ENCODE results near the gene GNB1. TPM values are rescaled to one million over a fixed set of nuclear protein-coding genes. Genes with fewer than 3 reads are reported as not detected.
"Not testable (repeated sequence)": the region's sequence is repeated elsewhere in the genome, so short reads cannot be mapped to it uniquely, and the experiment has no call there.

Gene GNB1
- total RNA-seq, 1 donor from 2014 or later: 474 TPM

GRCh38 chr1:1858382-1859086 lies 32.4 kb downstream of the GNB1 start:
- TF ChIP-seq CTCF (conservative IDR thresholded peaks at IDR 0.05): no peak
- H3K4me1 Mint-ChIP-seq: peaks cover 52% of the 10 kb centered on the region
- H3K27ac Mint-ChIP-seq (ENCODE audit: unreplicated experiment): no peak overlapping the region
- no peaks in the 10 kb centered on the region for H3K9me3 Mint-ChIP-seq
- DNase-seq (ENCODE audit: low read depth, low spot score): peak; percentile 16
- H3K4me3 Mint-ChIP-seq: no peak overlapping the region
- no peaks in the 10 kb centered on the region for H3K27me3 Mint-ChIP-seq (ENCODE audit: low read depth)
- H3K36me3 Mint-ChIP-seq (ENCODE audit: low read depth): no peaks in the 10 kb centered on the region

GRCh38 chr1:1857096-1857703 lies 33.7 kb downstream of the GNB1 start:
- TF ChIP-seq CTCF (conservative IDR thresholded peaks at IDR 0.05): no peak
- H3K4me3 Mint-ChIP-seq: no peak overlapping the region
- H3K4me1 Mint-ChIP-seq: peaks cover 52% of the 10 kb centered on the region

GRCh38 chr1:1856161-1856560 lies 34.7 kb downstream of the GNB1 start:
- H3K27me3 Mint-ChIP-seq (ENCODE audit: low read depth); H3K4me3 Mint-ChIP-seq; H3K27ac Mint-ChIP-seq (ENCODE audit: unreplicated experiment); DNase-seq (ENCODE audit: low read depth, low spot score); H3K36me3 Mint-ChIP-seq (ENCODE audit: low read depth); H3K9me3 Mint-ChIP-seq: not testable (repeated sequence)
- H3K4me1 Mint-ChIP-seq: peaks cover 46% of the 10 kb centered on the region

More at GRCh38 chr1:1857096-1857703, 33.7 kb downstream of the GNB1 start:
- H3K27me3 Mint-ChIP-seq (ENCODE audit: low read depth): no peaks in the 10 kb centered on the region
- H3K9me3 Mint-ChIP-seq: no peaks in the 10 kb centered on the region
- no peak for DNase-seq (ENCODE audit: low read depth, low spot score)
- peaks cover 6% of the 10 kb centered on the region for H3K36me3 Mint-ChIP-seq (ENCODE audit: low read depth)
- H3K27ac Mint-ChIP-seq (ENCODE audit: unreplicated experiment): peak overlapping the region; percentile 78

GRCh38 chr1:1853593-1854257 lies 37.2 kb downstream of the GNB1 start:
- Mint-ChIP-seq H3K4me1 (peaks cover 49% of the 10 kb centered on the region), H3K4me3 (no peak overlapping the region), H3K27me3 (ENCODE audit: low read depth) (no peaks in the 10 kb centered on the region), H3K27ac (ENCODE audit: unreplicated experiment) (no peak overlapping the region), H3K36me3 (ENCODE audit: low read depth) (peaks cover 9% of the 10 kb centered on the region), H3K9me3 (no peaks in the 10 kb centered on the region)
- DNase-seq (ENCODE audit: low read depth, low spot score): no peak
- TF ChIP-seq CTCF (conservative IDR thresholded peaks at IDR 0.05): no peak

- no peaks in the 10 kb centered on the region for H3K9me3 Mint-ChIP-seq
- peaks cover 49% of the 10 kb centered on the region for H3K4me1 Mint-ChIP-seq
- no peaks in the 10 kb centered on the region for H3K27me3 Mint-ChIP-seq (ENCODE audit: low read depth)
- H3K27ac Mint-ChIP-seq (ENCODE audit: unreplicated experiment): peak overlapping the region; percentile 7
- no peak for TF ChIP-seq CTCF (conservative IDR thresholded peaks at IDR 0.05)
- no peak overlapping the region for H3K4me3 Mint-ChIP-seq
- no peak for DNase-seq (ENCODE audit: low read depth, low spot score)
- peaks cover 9% of the 10 kb centered on the region for H3K36me3 Mint-ChIP-seq (ENCODE audit: low read depth)
These were observed 38.1 kb downstream of the GNB1 start for GRCh38 chr1:1852619-1853414.
